Renal pelvis (tissue), 4 donors: ENCODE measurements around the gene PRKCA. TPM values are rescaled to one million over a fixed set of nuclear protein-coding genes. Genes with fewer than 3 reads are reported as not detected.
"Not testable (repeated sequence)": the region's sequence is repeated elsewhere in the genome, so short reads cannot be mapped to it uniquely, and the experiment has no call there.

Source experiments
- DNase-seq: peaks from one replicate; pipeline ENCODE4 v3.0.0-alpha.2; 2013
- polyA plus RNA-seq, 3 donors: library from polyadenylated mRNA; unstranded; fragments of 120-200 nt; gene quantifications; one replicate each; pipeline ENCODE4 v1.2.1, GENCODE V29; 2013; ENCODE audit not compliant: insufficient read length in 3 of 3

Gene PRKCA
- polyA plus RNA-seq, 3 donors = 22.1 to 32.7 (median 28.5) TPM

DNA sequence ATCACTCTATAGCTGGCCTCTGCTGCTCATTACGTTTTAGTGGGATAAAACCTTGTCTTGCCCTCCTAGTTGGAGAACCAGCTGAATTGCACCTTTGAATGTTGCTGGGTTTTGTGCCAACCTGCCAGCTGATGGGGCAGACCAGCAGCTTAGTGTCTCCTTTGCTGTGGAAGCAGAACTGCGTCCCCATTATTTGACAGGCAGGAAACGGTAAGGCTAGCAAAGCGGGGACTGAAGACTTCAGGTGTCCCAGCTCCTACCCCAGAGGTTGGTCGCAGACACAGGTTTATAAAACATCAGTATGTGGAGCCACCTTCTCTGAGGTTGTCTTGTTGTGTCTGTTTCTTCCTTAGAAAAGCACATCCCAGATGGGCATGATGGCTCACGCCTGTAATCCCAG is 158.1 kb downstream of the PRKCA start:
- DNase-seq = no peak

DNA sequence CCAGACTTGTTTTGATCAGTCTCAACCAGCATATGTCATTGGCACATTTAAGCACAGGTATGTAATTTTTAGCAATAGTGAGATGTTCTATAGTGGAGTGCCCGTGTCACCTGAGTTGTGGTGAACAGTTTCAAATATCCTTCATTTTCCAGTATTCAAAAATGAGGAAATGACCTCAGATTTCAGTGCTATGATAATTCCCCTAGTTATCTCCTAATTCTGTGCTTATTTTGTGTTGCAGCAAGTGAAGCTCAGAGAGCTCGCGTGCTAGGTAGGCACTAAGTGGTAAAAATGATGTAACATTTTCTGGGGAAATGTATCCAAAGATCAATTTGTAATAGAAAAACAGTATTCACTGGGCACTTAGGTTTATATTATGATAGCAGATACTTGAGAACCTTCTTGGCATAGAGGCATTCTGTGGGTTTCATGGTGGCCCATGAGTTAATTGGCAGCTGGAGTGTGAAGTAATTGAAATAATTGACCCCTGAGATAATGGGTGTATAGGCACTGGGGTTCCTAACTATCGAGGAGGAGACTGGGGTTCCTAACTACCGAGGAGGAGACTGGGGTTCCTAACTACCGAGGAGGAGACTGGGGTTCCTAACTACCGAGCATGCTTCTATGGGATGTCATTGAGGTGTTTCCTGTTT is 159.1 kb downstream of the PRKCA start:
- DNase-seq = no peak

DNA sequence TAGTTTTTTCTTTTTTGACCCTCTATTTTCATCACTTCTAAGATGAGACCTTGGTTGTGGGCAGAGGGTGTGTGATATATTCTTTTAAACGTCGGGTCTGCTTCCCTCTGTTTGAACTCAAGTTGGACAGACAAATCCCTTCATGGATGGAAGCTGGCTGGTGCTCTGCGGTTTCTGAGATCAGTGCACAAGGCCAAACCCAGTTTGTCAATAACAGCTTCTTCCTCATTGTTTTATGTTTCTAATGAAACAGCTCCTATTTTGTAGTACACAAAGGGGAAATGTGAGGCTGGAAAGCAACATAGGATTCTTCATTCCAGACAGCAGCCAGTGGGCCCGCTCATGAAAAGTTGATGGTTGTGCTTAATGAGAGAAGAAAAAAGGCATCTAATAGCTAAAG is 159.6 kb downstream of the PRKCA start:
- DNase-seq = no peak

DNA sequence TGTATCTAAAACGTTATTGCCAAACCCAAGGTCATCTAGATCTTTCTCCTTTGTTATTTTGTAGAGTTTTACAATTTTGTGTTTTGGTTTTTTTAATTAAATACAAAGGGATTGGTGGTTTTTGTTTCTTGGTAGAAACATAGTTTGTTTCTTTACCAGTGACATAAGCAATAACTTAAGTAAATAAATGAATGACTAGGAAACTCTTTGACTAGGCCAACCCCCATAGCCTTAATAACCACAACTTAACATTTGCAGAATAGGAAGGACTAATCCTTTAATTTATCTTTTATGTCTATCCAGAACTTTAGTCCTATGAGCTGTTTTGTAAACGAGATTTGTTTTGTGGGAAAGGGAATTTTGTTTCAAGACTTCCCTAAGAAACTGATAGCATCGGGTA is 162.5 kb downstream of the PRKCA start:
- no peak for DNase-seq

DNA sequence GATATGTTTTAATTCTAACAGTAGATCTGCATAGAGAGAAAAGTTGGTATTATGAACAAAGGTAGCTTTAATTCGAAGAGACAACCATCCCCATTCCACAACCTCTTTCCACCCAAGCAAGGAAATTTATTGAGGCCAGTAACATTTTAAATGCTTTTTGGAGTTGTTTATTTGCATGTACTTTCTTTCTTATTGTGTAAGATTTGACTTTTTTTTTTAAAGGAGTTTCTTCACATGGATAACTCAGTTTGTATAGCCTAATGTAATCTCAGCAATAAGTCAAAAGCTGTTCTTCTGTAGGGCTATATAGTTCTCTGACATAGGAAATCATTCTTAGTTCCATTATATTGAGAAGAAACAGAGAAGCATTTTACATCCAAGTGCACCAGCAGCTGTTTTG is 163.3 kb downstream of the PRKCA start:
- no peak for DNase-seq

DNA sequence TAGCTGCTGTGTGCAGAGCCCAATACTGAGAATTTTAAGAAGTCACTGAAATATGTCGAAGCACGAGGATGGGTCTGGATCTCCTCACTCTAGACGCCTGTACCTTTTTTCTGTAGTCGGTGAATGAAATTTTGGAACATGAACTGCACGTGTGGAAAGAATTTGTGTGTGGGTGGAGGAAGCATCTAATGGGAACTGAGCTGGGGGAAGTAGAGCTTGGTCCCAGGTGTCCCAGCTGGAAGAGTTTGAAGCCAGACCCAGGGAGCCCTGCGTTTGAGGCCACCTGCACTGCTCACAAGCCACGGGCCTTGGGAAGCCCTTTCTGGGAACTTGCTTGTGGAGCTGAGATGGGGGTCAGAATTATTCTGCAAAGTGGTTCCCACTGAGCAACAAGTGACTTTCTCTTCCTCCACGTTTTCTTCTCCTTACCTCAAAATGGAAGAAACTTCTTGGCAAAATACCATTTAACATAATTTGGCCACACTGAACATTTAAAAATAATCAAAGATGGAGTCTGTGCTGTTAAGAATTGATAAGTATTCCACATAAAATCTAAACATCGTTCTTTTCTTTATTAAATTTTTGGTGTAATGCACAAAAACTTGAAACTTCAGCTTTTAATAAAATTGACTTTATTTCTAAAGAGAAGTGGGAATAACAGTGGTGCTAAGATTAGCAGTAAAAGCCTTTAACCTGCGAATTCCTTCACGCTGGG is 163.8 kb downstream of the PRKCA start:
- DNase-seq = no peak

DNA sequence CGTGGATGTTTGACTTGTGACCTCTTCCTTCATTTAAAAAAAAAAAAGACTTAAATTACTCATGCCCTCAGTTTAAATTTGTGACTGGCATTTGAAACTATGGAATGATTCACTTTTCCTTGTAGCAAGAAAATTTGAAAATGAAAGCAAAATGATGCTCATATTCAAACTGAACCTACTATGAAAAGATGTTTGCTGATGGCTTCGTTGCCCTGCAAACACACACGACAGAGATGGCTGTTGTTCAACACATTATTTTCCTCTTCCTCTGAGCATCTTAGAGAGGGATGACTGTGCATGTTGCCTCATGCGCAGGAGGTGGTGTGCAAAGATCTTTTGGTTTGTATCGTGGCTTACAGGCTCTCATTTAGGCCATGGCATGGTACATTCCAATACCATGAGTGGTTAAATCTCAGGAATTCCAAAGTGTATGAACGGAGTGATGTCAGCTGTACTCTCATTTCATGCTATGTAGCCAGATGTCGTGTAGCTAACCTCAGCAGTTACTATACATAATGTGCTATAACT is 164.5 kb downstream of the PRKCA start:
- DNase-seq = peak; percentile 78

DNA sequence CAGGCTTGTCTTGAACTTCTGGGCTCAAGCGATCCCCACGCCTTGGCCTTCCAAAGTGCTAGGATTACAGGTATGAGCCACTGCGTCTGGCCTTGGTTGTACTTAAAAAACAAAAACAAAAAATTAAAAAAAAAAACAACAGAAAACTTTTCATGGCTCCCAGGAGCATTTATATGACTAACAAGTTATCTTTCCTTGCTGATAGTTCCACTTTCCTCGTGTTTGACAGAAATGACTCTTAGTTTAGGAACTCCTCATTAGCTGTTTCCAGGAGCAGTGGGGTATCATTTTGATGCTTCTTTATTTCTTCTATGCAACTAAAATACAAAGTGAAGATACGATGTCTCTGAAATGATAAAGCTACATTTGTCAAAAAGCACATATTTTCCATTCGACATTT is 165.4 kb downstream of the PRKCA start:
- no peak for DNase-seq

DNA sequence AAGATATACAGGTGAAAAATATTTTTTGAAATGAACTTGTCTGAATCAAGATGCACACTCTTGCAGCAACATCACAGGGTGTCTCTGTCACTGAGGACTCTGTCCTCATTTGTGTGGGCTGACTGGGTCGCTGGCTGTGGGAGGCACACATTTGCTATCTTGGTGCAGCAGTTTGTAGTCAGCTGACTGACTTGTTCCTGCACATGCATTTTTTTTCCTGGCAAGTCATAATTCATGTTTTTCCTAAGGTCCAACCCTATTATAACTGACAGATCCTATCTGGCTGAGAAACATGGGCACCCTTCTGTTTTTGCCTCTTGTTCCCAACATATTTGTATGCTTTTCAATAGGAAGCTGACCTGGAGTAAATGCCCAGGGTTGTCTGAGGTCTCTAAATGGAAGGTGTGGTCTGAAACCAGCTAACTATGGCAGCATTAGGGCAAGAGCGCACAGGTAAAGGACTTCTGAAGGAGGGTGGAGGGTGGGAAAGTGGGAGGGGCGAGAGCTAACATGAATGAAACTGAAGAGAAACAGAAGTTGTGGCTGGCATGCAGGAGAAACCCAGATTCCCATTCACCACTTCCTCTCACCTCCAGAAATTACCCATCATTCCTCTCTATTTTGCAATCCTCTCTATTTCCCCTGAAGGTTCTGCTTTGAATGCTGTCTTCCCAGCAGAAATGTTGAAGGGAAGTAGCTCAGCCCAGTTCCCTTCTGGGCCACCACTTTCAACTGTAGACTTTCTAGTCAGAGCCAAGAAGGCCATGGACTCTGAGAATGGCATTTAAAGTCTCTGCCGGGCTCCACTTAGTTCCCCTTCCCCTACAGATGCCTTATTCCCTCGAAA is 166.1 kb downstream of the PRKCA start:
- DNase-seq = no peak

DNA sequence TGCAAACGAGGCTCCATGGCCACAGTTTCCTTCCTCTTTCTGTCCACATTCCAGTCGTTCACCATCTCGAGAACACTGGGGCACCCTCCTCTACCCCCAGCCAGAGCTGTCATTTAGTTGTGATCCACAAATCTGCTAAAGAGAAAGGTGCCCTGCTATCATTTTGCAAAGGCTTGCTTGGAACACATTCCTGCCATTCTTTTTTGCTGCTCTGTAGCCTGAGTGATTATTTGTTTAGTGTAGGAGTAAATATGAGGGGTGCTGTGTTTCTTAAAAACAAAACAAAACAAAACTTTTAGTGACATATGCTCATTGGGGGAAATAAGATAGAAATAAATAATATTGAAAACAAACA is 166.7 kb downstream of the PRKCA start:
- DNase-seq = no peak

DNA sequence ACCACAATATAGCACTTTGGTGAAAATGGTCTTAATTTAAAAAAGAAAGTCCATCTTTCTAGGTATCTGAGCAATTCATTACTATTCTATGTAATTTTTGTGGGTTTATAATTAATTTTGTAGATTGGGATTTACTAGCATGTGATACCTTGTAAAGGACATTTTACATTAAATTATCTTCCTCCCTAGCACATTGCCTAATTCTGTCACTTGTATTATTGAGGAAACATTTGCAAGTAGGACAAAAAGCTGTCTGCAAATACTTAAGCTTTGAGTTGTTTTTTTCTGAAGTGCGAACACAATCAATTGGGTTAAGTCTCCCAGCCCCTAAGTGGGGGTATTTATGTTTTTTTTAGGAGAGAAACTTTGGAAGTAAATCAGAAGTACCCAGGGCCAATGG is 167.0 kb downstream of the PRKCA start:
- no peak for DNase-seq

DNA sequence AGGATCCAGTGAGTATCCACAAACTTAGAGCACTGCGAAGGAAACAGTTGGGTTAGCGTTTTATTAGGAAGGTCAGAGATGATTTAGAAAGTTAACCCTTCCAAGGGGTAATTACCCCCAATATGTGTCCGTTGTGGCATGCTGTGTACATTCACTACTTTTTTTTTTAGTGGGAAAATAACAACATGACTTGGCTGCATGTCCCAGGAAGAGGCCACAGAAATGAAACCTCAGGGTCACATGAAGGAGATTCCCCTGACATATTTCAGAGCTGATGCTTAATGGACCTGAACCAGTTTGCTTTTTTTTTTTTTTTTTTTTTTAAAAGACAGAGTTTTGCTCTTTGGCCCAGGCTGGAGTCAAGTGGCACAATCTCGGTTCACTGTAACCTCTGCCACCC is 167.5 kb downstream of the PRKCA start:
- no peak for DNase-seq

DNA sequence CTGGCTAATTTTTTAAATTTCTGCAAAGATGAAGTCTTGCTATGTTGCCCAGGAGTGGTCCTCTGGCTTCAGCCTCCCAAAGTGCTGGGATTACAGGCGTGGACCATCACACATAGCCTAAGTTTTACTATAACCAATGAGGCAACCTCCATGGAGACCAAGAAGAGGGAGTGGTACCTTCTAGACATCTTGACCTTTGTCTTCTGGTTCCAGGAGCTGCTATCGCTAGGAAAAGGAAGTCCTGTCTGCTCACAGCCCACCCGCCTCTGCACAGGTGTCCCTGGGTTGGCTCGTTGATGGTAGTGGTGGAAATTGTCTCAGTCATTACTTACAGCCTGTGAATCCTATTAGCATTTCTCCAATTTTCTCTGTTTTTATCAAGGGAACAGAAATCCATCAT is 169.7 kb downstream of the PRKCA start:
- DNase-seq = no peak

DNA sequence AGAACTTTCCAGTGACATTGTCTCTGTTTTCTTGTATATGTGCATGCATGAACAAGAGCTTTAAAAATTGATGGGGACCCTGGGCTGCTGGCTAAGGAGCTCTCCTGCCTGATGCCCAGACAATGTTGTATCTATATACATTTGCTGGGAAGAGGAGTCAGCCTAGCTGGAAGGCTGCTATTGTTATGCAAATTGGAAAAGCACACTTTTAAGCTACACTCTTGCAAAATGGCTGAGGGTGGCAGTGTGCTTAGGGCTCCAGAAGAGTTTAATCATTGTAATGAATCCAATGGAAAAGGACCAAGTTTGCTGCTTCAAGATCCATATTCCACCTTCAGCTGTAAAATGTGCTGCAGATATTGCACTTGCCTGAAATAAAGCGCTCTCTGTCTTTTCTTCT is 171.8 kb downstream of the PRKCA start:
- no peak for DNase-seq

DNA sequence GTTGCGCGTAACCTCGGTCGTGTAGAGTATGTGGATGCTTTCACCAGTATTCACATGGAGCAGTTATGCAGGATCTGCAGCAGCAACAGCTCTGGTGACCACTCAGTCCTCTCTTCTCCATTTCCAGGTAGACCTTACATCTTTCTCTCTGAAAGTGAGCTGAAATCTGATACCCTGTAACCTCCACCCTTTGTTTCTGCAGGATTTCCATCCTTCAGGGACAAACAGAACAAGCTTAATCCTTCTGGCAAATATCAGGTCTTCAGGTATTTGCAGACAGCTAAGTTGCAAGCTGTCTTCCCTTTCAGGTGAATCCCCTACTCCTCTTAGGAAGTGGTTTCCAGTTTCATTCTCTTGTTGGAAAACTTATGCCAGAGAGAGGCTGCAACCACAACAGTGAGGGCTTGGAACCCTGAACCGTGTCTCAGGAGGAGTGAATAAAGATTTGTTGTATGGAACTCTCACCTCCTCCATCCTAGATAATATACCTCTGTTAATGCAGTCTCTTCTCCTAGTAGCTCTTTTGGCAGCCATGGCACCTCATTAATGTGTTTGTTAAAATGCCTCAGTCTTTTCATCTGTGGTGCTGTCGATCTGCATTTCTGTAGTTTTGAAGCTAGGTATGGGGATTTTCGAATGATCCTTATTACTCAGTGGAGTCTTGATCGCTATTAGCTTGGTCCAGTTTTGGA is 172.5 kb downstream of the PRKCA start:
- no peak for DNase-seq

DNA sequence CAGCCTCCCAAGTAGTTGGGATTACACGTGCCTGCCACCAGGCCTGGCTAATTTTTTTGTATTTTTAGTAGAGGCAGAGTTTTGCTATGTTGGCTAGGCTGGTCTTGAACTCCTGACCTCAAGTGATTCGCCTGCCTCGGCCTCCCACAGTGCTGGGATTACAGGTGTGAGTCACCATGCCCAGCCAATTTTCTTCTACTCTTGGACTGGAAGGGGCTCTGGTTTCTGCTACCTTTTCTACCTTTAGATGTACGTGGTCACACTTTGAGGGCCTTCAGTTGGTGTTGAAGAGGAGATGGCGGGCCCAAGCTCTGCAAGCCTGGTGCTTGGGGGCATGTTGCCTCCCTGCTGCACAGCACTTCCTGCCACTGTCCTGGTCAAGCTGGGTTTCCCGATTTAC is 173.6 kb downstream of the PRKCA start:
- no peak for DNase-seq

DNA sequence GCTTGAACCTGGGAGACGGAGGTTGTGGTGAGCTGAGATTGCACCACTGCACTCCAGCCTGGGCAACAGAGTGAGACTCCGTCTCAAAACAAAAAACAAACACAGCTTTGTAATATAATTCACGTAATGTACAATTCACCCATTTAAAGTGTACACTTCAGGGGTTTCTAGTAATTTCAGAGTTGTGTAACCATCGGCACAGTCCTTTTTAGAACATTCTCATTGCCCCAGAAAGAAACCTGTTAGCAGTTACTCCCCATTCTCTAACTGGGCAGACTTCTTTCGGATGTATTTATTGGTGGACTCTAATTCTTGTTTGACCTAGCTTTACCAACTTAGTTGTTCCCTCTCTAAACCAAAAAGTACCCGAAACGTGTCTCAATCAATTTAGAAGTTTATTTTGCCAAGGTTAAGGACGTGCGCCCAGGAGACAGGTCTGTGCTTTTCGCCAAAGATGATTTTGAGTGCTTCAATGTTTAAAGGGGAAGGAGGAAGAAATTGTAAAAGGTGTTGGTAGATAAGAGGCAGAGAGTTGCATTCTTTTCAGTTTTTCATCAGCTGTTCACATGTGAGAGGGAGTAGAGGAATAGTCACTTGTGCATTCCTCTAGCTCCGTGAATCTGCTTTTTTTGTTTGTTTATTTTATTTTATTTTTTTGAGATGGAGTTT is 175.3 kb downstream of the PRKCA start:
- no peak for DNase-seq

DNA sequence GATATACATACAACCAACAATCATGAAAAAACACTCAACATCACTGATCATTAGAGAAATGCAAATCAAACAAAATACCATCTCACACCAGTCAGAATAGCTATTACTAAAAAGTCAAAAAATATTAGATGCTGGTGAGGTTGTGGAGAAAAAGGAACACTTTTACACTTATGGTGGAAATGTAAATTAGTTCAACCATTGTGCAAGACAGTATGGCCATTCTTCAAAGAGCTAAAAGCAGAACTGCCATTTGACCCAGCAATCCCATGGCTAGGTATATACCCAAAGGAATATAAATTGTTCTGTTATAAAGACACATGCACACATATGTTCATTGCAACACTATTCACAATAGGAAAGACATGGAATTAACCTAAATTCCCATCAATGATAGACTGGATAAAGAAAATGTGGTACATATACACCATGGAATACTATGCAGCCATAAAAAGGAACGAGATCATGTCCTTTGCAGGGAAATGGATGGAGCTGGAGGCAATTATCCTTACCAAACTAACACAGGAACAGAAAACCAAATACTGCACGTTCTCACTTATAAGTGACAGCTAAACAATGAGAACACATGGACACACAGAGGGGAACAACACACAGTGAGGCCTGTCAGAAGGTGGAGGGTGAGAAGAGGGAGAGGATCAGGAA is 176.9 kb downstream of the PRKCA start:
- DNase-seq = not testable (repeated sequence)

DNA sequence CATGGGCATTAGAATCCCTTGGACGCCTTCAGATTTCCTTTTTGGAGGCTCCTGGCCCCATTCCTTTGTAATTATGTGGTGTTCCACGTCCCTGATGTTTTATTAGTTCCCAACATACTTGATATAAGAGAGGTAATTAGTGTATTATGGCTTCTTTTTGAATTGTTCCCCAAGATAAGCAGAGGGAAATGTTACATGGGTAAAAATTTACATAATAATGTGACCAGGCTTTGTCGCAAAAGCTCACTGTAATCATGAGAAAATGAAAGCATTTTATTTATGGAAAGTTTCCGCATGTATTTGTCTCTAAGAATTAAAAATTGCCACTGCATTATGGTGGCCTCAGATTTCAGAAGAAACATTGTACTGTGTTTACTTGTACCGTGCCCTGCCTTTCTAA is 177.8 kb downstream of the PRKCA start:
- no peak for DNase-seq

DNA sequence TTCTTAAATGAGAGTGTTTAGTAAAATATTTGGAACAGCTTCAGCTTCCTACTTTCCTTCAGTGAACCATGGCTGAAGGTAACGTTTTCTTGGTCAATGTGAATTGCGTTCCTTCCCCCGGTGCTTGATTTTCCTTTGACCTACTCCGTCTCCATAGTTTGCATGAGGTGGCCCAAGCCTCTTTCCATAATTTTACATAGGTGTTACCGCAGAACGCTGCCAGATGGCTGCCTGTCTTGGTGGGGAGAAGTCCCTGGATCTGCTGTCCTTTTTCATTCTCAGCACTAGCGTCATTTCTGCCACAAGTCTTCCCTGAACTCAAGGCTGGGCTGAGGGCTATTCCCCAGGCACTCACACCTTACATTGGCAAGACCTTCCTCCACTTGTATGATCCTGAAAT is 178.4 kb downstream of the PRKCA start:
- no peak for DNase-seq

DNA sequence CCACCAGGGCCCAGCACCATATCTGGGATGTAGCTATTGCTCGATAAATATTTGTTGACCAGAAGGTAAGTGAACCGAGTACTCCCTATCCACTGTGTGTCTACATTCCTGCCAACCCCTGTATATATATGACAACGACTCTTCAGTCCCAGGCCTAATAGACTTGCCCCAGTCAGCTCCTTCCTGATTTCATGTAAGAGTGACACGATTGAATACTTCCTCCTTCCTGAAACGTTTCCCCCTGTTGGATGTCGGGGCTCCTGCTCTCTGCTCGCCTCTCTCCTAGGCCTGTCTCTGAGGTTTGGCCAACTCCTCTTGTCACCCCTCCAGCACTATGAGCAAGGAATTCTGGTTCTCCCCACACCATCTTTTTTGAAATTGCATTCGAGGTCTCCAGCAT is 178.9 kb downstream of the PRKCA start:
- DNase-seq = no peak
